Muscle layer of colon (tissue), 2 donors: ENCODE results near the gene DDAH2.
A peak's percentile ranks its signal among the peaks of the same experiment; 100 is the strongest.

Experiments
- H3K27ac ChIP-seq: one replicate; pipeline ENCODE4 v1.7.0; 2013; ENCODE audit warnings: low read depth, mild to moderate bottlenecking, low read length, moderate library complexity
- H3K27me3 ChIP-seq, 2 donors: one replicate each; pipeline ENCODE4 v1.7.0; 2013; ENCODE audit warnings: low read length in 2 of 2, mild to moderate bottlenecking in 2 of 2; ENCODE audit not compliant: insufficient read depth in 2 of 2, control insufficient read depth in 1 of 2
- H3K36me3 ChIP-seq: one replicate; pipeline ENCODE4 v1.7.0; 2013; ENCODE audit warnings: mild to moderate bottlenecking, low read length; ENCODE audit not compliant: insufficient read depth
- H3K4me1 ChIP-seq: one replicate; pipeline ENCODE4 v1.7.0; 2013; ENCODE audit warnings: mild to moderate bottlenecking, low read length; ENCODE audit not compliant: insufficient read depth
- H3K4me3 ChIP-seq, 2 donors: one replicate each; pipeline ENCODE4 v1.7.0; 2013; ENCODE audit warnings: low read length in 2 of 2, low read depth in 1 of 2, mild to moderate bottlenecking in 1 of 2, moderate library complexity in 1 of 2
- H3K9ac ChIP-seq: one replicate; pipeline ENCODE4 v1.7.0; 2013; ENCODE audit warnings: low read length
- H3K9me3 ChIP-seq: one replicate; pipeline ENCODE4 v1.7.0; 2013; ENCODE audit warnings: mild to moderate bottlenecking, low read length
- donor health status: abdominal sarcoma.
- donor health status: Adenocarcinoma of cecum.

Gene DDAH2, protein sequence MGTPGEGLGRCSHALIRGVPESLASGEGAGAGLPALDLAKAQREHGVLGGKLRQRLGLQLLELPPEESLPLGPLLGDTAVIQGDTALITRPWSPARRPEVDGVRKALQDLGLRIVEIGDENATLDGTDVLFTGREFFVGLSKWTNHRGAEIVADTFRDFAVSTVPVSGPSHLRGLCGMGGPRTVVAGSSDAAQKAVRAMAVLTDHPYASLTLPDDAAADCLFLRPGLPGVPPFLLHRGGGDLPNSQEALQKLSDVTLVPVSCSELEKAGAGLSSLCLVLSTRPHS

GRCh38 chr6:31728767-31729514, at the start of gene DDAH2:
Gene DDAH2 (minus strand): TSS chr6:31729299. CDS start chr6:31729161, 138 bp downstream.
- Histone ChIP-seq H3K9me3 (no peaks in the 10 kb centered on the region), H3K9ac (peak within 1 kb of the TSS; percentile 96), H3K4me3 (peak within 1 kb of the TSS; percentile 76 to 91), H3K36me3 (peaks cover 47% of the 10 kb centered on the region), H3K27ac (peak within 1 kb of the TSS; percentile 89), H3K27me3 (no peaks in the 10 kb centered on the region), H3K4me1 (peaks cover 23% of the 10 kb centered on the region)

DNA sequence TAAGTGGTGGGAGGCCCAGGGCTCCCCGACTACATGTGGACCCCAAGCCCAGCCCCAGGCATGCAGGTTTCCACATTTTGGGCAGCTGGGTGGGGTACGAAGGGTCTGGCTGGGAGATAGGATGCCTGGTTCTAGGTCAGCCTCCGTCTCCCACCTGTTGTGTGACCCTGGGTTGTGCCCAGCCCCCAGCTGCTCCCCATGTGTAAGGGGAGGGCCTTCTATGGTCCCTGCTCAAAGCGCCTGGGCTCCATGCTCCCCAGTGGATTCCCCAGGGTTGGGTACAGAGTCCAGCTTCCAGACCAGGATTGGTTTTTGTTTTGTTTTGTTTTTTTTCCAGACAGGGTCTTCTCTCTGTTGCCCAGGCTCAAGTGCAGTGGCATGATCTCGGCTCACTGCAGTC, 49.1 kb upstream of the DDAH2 start:
- no peak overlapping the region for H3K9ac ChIP-seq
- no peaks in the 10 kb centered on the region for H3K9me3 ChIP-seq
- no peaks in the 10 kb centered on the region for H3K27me3 ChIP-seq
- no peak overlapping the region for H3K27ac ChIP-seq
- no peak overlapping the region for H3K4me3 ChIP-seq
- H3K4me1 ChIP-seq = peaks cover 7% of the 10 kb centered on the region
- H3K36me3 ChIP-seq = peaks cover 42% of the 10 kb centered on the region

DNA sequence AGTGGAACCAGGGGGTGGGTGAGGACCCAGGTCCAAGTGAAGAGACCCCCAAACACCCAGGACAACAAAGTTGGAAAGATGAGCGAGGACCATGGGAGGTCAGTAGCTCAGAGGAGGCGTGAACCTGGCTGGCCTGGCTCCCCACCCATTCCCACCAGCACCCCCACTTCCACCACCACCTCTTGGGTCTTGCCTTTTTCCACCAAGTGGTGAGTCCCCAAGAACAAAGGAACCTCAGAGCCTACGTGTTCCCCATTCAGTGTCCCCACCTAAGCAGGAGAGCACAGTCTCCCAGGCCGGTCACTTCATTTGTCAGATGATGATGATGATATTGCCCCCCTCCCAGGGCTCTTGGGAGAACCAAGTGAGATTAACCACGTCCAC, 48.6 kb upstream of the DDAH2 start:
- Histone ChIP-seq H3K9me3 (no peaks in the 10 kb centered on the region), H3K36me3 (peaks cover 36% of the 10 kb centered on the region), H3K9ac (no peak overlapping the region), H3K27ac (no peak overlapping the region), H3K4me1 (peaks cover 7% of the 10 kb centered on the region), H3K4me3 (no peak overlapping the region), H3K27me3 (no peaks in the 10 kb centered on the region)

DNA sequence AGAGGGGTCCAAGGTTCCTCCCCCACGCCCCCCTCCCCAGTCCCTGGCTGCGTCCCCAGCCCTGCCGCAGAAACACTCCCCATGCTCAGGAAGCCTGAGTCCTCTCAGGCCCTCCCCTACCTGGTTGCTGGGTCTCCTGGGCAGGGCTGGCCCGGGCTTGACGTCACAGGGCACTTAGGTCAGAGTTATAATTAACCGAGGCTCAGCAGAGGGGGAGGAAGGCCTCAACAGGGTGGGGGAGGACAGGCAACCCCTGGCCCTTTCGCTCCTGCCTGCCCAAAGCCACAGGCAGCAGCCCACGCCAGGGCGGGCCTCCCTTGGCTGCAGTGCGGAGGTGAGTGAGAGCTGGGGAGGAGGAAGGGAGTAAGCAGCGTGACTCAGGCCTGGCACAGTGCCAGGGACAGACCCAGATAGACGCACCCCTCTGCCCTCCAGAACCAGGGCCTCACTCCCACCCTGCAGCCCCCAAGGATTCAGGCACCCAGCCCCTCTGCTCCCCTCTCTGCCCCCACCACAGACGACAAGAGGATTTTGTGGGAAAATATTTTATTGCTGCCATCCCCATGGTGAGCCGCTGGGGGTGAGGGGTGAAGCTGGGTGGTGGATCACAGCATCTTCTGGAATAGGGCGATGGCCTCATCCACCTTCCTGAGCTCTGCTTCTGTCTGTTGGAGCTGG, 48.0 kb upstream of the DDAH2 start, which contains the start of gene VWA7:
VWA7 (minus strand) TSS at position 340 of the 678 bp plus-strand sequence. CDS start 549 bp downstream, outside the sequence.
- Histone ChIP-seq H3K9ac (no peak within 1 kb of the TSS), H3K4me1 (peaks cover 7% of the 10 kb centered on the region), H3K27ac (no peak within 1 kb of the TSS), H3K36me3 (peaks cover 32% of the 10 kb centered on the region), H3K4me3 (no peak within 1 kb of the TSS), H3K27me3 (no peaks in the 10 kb centered on the region), H3K9me3 (no peaks in the 10 kb centered on the region)

DNA sequence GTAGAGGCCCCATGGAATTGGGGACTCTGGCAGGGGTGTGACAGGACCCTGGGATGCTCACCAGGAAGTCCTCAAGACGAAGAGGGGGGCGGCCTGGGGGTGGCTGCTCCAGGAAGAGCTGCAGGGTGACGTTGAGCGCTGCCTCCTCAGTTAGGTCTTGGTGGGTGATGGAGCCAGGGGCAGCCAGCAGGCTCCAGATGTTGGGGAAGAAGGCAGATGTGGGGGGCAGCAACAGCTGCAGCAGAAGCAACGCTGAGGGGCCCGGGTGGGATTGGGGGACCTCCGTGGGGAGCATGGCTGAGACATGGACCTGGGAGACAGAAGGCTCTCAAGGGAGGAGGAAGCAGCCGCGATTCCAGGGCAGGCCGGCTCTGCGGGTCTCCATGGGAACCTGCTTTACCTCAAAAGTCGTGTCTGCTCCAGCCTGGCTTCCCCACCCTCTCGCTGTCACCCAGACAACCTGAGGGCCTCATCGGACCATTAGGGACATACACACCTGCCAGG, 47.4 kb upstream of the DDAH2 start:
- H3K9ac ChIP-seq = no peak overlapping the region
- H3K9me3 ChIP-seq = no peaks in the 10 kb centered on the region
- peaks cover 7% of the 10 kb centered on the region for H3K4me1 ChIP-seq
- H3K27me3 ChIP-seq = no peaks in the 10 kb centered on the region
- no peak overlapping the region for H3K4me3 ChIP-seq
- H3K36me3 ChIP-seq = peaks cover 26% of the 10 kb centered on the region
- H3K27ac ChIP-seq = no peak overlapping the region

DNA sequence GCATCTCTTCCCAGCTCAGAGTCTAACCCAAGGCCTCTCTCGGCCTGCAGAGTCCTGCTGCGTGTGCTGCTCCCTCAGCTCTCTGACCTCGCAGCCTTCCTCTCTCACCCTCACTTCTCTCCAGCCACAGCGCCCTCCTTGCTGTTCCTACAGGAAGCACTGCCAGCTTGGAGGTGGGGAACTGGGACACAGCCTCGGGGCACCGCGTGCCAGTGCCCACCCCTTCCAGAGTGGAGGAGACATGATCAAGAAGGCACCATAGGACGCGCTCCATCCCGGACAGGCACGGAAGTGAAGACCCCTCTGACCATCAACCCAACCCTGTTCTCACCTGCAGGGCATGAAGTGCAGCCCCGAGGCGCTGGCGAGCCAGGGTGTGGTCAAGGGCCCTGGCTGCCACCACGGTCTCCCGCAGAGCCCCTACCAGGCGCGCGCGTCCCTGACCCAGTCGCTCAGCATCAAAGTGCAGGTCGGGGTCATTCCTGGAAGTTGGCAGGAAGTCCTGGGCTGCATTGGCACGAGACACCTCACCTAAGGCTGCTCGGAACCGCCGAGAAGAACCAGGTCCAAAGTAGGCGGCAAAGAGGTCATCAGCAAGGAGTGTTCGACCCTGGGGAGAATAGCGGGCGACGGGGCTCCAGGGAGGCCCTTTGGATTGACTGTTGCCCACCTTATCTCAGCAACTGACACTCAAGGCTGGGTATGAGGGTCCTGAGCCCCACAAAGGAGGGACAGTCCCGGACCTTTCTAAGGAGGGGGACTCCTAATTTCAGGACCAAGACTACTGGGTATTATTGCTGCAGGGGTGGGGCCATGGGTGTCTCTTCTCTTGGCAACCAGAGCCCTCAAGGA, 46.8 kb upstream of the DDAH2 start:
- Histone ChIP-seq H3K9ac (no peak overlapping the region), H3K27me3 (no peaks in the 10 kb centered on the region), H3K36me3 (peaks cover 23% of the 10 kb centered on the region), H3K27ac (no peak overlapping the region), H3K4me1 (peaks cover 7% of the 10 kb centered on the region), H3K9me3 (no peaks in the 10 kb centered on the region), H3K4me3 (no peak overlapping the region)

DNA sequence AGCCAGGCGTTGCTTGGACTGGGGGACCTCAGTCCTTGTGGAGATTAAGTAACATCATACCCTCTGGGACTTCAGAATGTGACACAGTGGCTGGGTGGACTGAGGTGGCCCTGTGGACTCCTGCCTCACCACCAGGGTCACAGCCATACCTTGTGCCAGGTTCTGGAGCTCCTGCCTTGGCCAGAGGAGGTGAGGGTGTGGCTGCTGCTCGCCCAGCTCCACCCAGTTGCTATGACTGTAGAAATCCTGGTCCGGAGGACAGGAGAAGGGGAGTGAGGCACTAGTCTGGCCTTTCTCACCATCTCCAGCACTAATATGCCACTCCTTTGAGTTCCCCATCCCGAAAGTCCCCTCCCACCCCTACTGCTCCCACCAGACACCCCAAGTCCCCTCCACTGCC, 46.1 kb upstream of the DDAH2 start:
- Histone ChIP-seq H3K4me3 (no peak overlapping the region), H3K27me3 (no peaks in the 10 kb centered on the region), H3K9ac (no peak overlapping the region), H3K27ac (no peak overlapping the region), H3K36me3 (peaks cover 17% of the 10 kb centered on the region), H3K4me1 (peaks cover 7% of the 10 kb centered on the region), H3K9me3 (no peaks in the 10 kb centered on the region)

- Histone ChIP-seq H3K27me3 (no peaks in the 10 kb centered on the region), H3K4me3 (no peak overlapping the region), H3K36me3 (no peaks in the 10 kb centered on the region), H3K4me1 (peaks cover 3% of the 10 kb centered on the region), H3K9me3 (no peaks in the 10 kb centered on the region), H3K9ac (no peak overlapping the region), H3K27ac (no peak overlapping the region)
Measured at GRCh38 chr6:31771992-31772358, 42.9 kb upstream of the DDAH2 start.

GRCh38 chr6:31770860-31771259, 41.8 kb upstream of the DDAH2 start:
- no peaks in the 10 kb centered on the region for H3K9me3 ChIP-seq
- H3K27ac ChIP-seq = no peak overlapping the region
- H3K4me3 ChIP-seq = no peak overlapping the region
- no peaks in the 10 kb centered on the region for H3K36me3 ChIP-seq
- no peak overlapping the region for H3K9ac ChIP-seq
- no peaks in the 10 kb centered on the region for H3K4me1 ChIP-seq
- peaks cover 0 to 6% of the 10 kb centered on the region in 2 donors for H3K27me3 ChIP-seq

- Histone ChIP-seq H3K9ac (no peak overlapping the region), H3K27ac (no peak overlapping the region), H3K9me3 (no peaks in the 10 kb centered on the region), H3K27me3 (peaks cover 0 to 10% of the 10 kb centered on the region in 2 donors), H3K4me3 (no peak overlapping the region), H3K36me3 (no peaks in the 10 kb centered on the region), H3K4me1 (no peaks in the 10 kb centered on the region)
Measured at GRCh38 chr6:31769684-31770371, 40.7 kb upstream of the DDAH2 start.
